Fibroblast of lung (primary cell): ENCODE data around the gene IL15RA. TPM values are rescaled to one million over a fixed set of nuclear protein-coding genes. Genes with fewer than 3 reads are reported as not detected.

ENCODE experiments used
- DNase-seq, 2 donors: peaks; one replicate each; pipeline versions ENCODE4 v3.0.0 to v3.0.0-alpha.2; 2010; ENCODE audit warnings: low read depth in 2 of 2
- H2AFZ ChIP-seq: 2 replicates; pipeline ENCODE4 v1.5.1; 2012; ENCODE audit warnings: low read length, control low read depth, inconsistent platforms
- H3K27ac ChIP-seq: 2 replicates; pipeline ENCODE4 v1.5.1; 2011; ENCODE audit warnings: low read length, control low read depth; ENCODE audit not compliant: insufficient read depth
- H3K27me3 ChIP-seq: 2 replicates; pipeline ENCODE4 v1.5.1; 2011; ENCODE audit warnings: mild to moderate bottlenecking, low read length; ENCODE audit not compliant: control insufficient read depth, insufficient read depth
- H3K36me3 ChIP-seq: 2 replicates; pipeline ENCODE4 v1.5.1; 2011; ENCODE audit warnings: low read length; ENCODE audit not compliant: control insufficient read depth, insufficient read depth
- H3K4me1 ChIP-seq: 2 replicates; pipeline ENCODE4 v1.5.1; 2011; ENCODE audit warnings: low read length; ENCODE audit not compliant: control insufficient read depth, insufficient read depth; ENCODE audit errors: extremely low read depth
- H3K4me2 ChIP-seq: 2 replicates; pipeline ENCODE4 v1.5.1; 2011; ENCODE audit warnings: low read length, control low read depth; ENCODE audit not compliant: insufficient read depth; ENCODE audit errors: extremely low read depth
- H3K4me3 ChIP-seq, 4 experiments: fragments of 200-600 bp in 1 of 4; sonication (generic) in 1 of 4; replicated peaks in 1 of 4; 2 replicates each; pipeline ENCODE4 v1.5.1; 2011 to 2016; ENCODE audit warnings: low read length in 4 of 4, low read depth in 3 of 4, mild to moderate bottlenecking in 3 of 4, control low read depth in 2 of 4, inconsistent platforms in 1 of 4, mixed read lengths in 1 of 4; ENCODE audit not compliant: insufficient read depth in 1 of 4; ENCODE audit errors: control extremely low read depth in 1 of 4
- H3K79me2 ChIP-seq: 2 replicates; pipeline ENCODE4 v1.5.1; 2012; ENCODE audit warnings: mild to moderate bottlenecking, low read length, inconsistent platforms; ENCODE audit not compliant: control insufficient read depth, insufficient read depth
- H3K9ac ChIP-seq: 2 replicates; pipeline ENCODE4 v1.5.1; 2011; ENCODE audit warnings: mild to moderate bottlenecking, low read length, control low read depth; ENCODE audit not compliant: insufficient read depth
- H3K9me3 ChIP-seq: 2 replicates; pipeline ENCODE4 v1.5.1; 2012; ENCODE audit warnings: low read depth, low read length; ENCODE audit not compliant: control insufficient read depth, insufficient read depth
- H4K20me1 ChIP-seq: 2 replicates; pipeline ENCODE4 v1.5.1; 2011; ENCODE audit warnings: low read length; ENCODE audit not compliant: control insufficient read depth, insufficient read depth; ENCODE audit errors: extremely low read depth
- EZH2 ChIP-seq: IDR thresholded peaks from 2 replicates; pipeline ENCODE4 v1.5.1; 2012; ENCODE audit warnings: low read length, control low read depth, mild to moderate bottlenecking; ENCODE audit errors: missing control alignments
- polyA plus RNA-seq, 2 donors: library from polyadenylated mRNA; depleted of rRNA in 1 of 2; stranded (reverse) in 1 of 2; unstranded in 1 of 2; fragments of >200 nt; gene quantifications; 2 replicates each; pipeline ENCODE4 v1.2.1, GENCODE V29; 2011 to 2012; ENCODE audit warnings: missing spikeins in 1 of 2
- total RNA-seq: library from RNA; depleted of rRNA; stranded (reverse); fragments of >200 nt; gene quantifications from 2 replicates; pipeline ENCODE4 v1.2.1, GENCODE V29; 2014
- TF ChIP-seq, protein P1 (sequence below), 2 donors: IDR thresholded peaks in 1 of 2; conservative IDR thresholded peaks in 1 of 2; 1 replicate in 1 of 2; 2 replicates in 1 of 2; pipeline ENCODE4 v1.5.1; 2011 to 2012; ENCODE audit warnings: low read length in 2 of 2, control low read depth in 1 of 2, inconsistent platforms in 1 of 2, low read depth in 1 of 2, mild to moderate bottlenecking in 1 of 2

The IL15RA gene
- total and polyA plus RNA-seq, 2 donors (not counting 1 experiment from before 2014, with no cell fraction given), result 5.9 to 13.7 TPM

DNA sequence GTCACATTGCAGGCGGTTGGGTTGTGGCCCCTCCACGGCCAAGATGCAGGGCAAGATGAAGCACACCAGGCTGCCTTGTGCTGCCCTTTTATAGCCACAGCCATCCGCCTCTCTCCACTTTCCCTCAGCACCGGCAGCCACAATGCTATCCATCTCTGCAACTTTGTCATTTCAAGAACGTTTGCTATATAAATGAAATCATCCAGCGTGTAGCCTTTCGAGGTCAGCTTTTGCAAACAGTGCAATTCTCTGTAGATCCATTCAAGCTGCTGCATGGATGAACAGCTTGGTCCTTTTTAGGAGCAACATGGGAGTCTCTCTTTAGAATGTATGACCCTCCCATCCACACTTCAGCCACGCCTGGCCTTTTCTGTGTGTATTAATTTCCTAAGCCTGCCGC, 6.4 kb upstream of the IL15RA start:
- TF ChIP-seq, protein P1, sequence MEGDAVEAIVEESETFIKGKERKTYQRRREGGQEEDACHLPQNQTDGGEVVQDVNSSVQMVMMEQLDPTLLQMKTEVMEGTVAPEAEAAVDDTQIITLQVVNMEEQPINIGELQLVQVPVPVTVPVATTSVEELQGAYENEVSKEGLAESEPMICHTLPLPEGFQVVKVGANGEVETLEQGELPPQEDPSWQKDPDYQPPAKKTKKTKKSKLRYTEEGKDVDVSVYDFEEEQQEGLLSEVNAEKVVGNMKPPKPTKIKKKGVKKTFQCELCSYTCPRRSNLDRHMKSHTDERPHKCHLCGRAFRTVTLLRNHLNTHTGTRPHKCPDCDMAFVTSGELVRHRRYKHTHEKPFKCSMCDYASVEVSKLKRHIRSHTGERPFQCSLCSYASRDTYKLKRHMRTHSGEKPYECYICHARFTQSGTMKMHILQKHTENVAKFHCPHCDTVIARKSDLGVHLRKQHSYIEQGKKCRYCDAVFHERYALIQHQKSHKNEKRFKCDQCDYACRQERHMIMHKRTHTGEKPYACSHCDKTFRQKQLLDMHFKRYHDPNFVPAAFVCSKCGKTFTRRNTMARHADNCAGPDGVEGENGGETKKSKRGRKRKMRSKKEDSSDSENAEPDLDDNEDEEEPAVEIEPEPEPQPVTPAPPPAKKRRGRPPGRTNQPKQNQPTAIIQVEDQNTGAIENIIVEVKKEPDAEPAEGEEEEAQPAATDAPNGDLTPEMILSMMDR (conservative IDR thresholded peaks at IDR 0.05 in 1 of 2, IDR thresholded peaks at IDR 0.05 in 1 of 2; ENCODE audit: low read depth in 1 of 2, low read length in 2 of 2), result no peak
- Histone ChIP-seq H4K20me1 (no peaks in the 10 kb centered on the region), H3K4me1 (no peaks in the 10 kb centered on the region), H3K27ac (no peak overlapping the region), H3K9ac (no peak overlapping the region), H3K4me2 (no peak overlapping the region), H3K36me3 (no peaks in the 10 kb centered on the region), H3K4me3 (no peak overlapping the region), H3K9me3 (no peaks in the 10 kb centered on the region), H3K79me2 (no peaks in the 10 kb centered on the region), H2AFZ (no peak overlapping the region), H3K27me3 (no peaks in the 10 kb centered on the region)
- DNase-seq, result peak in 1 of 2 donors; percentile 68

GRCh38 chr10:5981529-5981928, 4.2 kb upstream of the IL15RA start:
- no peak overlapping the region for H3K4me3 ChIP-seq
- H3K27ac ChIP-seq, result no peak overlapping the region
- H2AFZ ChIP-seq, result no peak overlapping the region
- no peak for DNase-seq
- TF ChIP-seq, protein P1 (conservative IDR thresholded peaks at IDR 0.05 in 1 of 2, IDR thresholded peaks at IDR 0.05 in 1 of 2; ENCODE audit: low read depth in 1 of 2, low read length in 2 of 2), result no peak
- no peak for TF ChIP-seq EZH2
- H3K36me3 ChIP-seq, result no peaks in the 10 kb centered on the region
- no peaks in the 10 kb centered on the region for H3K4me1 ChIP-seq
- H3K9me3 ChIP-seq, result no peaks in the 10 kb centered on the region
- no peak overlapping the region for H3K4me2 ChIP-seq
- no peaks in the 10 kb centered on the region for H3K27me3 ChIP-seq
- no peak overlapping the region for H3K9ac ChIP-seq
- H3K79me2 ChIP-seq, result no peaks in the 10 kb centered on the region
- H4K20me1 ChIP-seq, result no peaks in the 10 kb centered on the region

DNA sequence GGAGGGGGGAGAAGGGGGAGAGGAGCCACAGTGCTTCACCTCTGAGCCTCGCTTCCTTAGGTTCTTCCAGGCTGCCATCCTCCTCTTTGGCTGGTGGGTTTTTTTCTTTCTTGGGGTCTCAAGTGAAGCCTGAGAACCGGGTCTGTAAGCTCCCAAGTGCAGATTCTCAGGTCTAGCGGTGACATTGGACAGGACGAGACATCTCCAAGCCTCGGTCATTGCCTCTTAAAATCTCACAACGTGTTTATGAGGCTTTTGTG, 817 bp upstream of the IL15RA start:
- Histone ChIP-seq H3K4me1 (peaks cover 3% of the 10 kb centered on the region), H4K20me1 (no peaks in the 10 kb centered on the region), H3K4me2 (peak overlapping the region; percentile 84), H3K79me2 (peaks cover 1% of the 10 kb centered on the region), H3K27me3 (no peaks in the 10 kb centered on the region), H3K36me3 (no peaks in the 10 kb centered on the region), H3K27ac (no peak overlapping the region), H3K4me3 (peak overlapping the region; percentile 39 to 90 (median 89)), H3K9ac (no peak overlapping the region), H3K9me3 (no peaks in the 10 kb centered on the region), H2AFZ (no peak overlapping the region)
- TF ChIP-seq, protein P1 (conservative IDR thresholded peaks at IDR 0.05 in 1 of 2, IDR thresholded peaks at IDR 0.05 in 1 of 2; ENCODE audit: low read depth in 1 of 2, low read length in 2 of 2), result no peak
- TF ChIP-seq EZH2, result no peak
- no peak for DNase-seq
